GM19193 (cell line): ENCODE results near the gene DNAI1.

ENCODE experiments used
- POLR2A ChIP-seq: IDR thresholded peaks from 4 replicates; pipeline ENCODE4 v1.6.1; 2011; ENCODE audit not compliant: insufficient read depth, insufficient read length; ENCODE audit errors: extremely low read depth

The DNAI1 gene

GRCh38 chr9:34443533-34443932 lies 15.1 kb upstream of the DNAI1 start:
- TF ChIP-seq POLR2A, result no peak

DNA sequence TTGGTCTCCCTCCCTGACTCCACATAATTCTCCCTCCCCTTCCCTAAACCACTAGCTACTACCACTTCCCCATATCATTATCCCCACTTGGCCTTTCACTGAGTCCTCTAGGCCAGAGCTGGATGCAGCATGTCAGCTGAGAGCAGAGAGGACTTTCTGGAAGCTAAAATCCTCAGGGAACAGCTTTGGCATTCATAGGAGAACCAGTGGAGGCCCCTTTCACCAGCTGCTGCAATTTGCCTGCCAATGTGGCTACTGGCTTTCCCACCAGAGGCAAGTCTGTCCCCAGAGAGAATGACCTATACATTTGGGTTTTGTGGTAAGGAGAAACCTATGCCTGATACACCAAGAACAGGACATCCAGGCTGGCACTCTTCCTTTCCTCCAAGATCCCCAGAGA lies 14.6 kb upstream of the DNAI1 start:
- TF ChIP-seq POLR2A, result no peak

GRCh38 chr9:34446468-34446891 lies 12.1 kb upstream of the DNAI1 start:
- TF ChIP-seq POLR2A, result no peak

GRCh38 chr9:34446951-34447350 lies 11.7 kb upstream of the DNAI1 start:
- no peak for TF ChIP-seq POLR2A

- TF ChIP-seq POLR2A, result no peak
These were observed 8.0 kb upstream of the DNAI1 start for GRCh38 chr9:34450644-34451043.

DNA sequence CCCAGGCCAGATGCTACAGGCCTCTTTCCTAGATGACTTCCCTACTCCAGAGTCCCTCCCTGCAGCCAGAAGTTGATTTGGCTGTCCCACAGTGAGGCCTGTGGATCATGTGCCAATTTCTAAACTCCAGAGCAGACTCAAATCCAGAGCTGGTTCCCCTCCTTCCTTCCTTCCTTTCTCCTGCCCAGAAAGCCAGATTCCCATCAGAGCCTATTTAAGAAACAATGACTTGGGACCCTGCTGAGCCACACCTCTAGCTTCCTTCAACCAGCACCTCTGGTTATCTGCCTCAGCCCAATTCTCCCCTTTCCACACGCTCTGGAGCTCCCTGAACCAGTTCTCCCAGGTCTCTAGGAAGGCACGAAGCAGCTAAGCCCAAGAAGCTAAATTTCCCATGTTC lies 7.5 kb upstream of the DNAI1 start:
- TF ChIP-seq POLR2A, result no peak

DNA sequence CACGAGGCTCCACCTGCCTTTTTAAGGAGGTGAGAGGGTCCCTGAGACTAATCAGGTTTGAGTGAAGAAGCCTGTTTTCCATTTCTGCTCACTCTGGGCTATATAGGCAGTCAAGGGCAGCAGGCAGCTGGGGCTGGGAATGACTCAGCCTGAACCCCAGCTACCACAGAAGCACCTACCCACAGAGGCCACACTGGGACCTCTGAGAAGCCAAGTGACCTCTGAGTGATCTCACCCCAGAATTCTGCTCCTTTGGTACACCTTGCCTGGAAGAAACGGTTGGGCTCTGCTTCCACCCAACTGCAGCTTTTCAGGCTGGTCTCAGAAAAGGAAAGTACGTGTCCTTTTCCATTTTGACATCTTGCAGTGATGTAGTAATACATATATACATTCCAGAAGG lies 7.1 kb upstream of the DNAI1 start:
- TF ChIP-seq POLR2A, result no peak

DNA sequence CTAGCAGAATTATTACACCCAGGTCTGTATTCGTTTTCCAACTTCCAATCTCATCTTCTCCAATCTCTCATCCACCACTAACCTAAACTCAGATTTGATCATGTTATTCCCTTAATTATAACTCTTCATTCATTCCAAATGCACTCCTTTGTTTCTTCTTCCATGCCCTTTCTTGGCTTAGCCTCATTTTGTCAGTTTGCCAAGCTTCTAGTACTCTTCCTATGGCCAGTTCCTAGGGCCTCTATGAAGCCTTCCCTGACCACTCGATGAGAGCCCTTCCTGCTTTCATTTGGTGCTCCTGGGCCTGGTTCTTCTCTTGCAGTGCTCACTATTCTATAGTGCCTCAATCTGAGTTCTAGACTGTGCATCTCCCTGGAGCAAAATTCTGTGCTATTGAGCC lies 6.0 kb upstream of the DNAI1 start:
- no peak for TF ChIP-seq POLR2A

GRCh38 chr9:34454571-34455065 lies 4.0 kb upstream of the DNAI1 start:
- TF ChIP-seq POLR2A, result no peak

DNA sequence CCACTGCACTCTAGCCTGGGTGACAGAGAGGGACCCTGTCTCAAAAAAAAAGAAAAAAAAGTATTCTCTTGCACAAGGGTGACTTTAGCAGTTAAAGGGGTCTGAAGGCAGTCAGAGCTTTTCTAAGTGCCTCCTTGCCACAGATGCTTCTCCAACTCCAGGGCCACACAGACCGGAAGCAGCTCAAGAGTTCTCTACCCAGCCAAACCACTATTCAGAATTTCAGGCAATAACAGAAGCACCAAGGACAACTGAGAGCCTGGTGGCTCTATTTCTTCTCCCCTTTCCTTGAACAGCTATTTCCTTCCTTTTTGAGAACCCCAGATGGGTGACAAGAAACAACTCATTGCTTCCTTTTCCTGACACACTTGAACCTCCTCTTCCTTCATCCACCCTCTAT lies 2.5 kb upstream of the DNAI1 start:
- TF ChIP-seq POLR2A, result no peak

GRCh38 chr9:34456746-34457145 lies 1.9 kb upstream of the DNAI1 start:
- TF ChIP-seq POLR2A, result no peak

DNA sequence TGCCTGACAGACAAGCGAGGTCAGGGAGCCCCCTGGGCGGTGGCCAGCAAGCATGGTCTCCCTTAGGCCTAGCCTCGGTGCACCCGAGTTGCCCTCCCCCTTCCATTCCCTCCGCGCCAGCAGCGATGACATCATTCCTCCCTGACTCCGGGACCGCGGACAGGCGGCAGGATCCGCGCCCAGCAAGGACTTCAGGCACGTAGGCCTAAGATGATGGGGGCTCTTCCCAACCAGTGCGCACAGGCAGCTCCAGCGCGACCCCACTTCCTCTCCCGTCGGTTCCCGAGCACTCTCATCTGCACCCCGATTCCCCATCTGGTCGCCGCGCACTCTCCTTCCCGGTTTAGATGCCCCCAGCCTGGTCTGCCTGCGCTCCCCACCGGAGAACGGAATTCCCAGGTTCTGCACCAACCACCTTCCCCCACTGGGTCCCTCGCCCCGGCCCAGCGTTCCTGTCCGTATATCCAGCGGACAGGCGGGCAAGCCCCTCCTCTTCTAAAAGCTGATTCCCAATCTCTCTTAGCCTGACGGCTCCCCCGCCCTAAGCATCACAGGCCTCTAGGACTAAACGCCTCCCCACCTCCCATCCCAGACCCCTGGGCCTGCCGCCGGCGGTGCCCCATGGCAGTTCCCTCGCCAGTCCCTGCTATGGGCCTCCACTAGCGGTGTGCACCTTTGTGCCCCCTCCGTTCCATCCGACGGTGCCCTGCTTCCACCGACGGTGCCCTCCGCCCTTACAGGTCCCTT lies 1.2 kb upstream of the DNAI1 start:
- no peak for TF ChIP-seq POLR2A

- TF ChIP-seq POLR2A, result no peak
These were observed 345 bp downstream of the DNAI1 start for GRCh38 chr9:34458959-34459340.

DNA sequence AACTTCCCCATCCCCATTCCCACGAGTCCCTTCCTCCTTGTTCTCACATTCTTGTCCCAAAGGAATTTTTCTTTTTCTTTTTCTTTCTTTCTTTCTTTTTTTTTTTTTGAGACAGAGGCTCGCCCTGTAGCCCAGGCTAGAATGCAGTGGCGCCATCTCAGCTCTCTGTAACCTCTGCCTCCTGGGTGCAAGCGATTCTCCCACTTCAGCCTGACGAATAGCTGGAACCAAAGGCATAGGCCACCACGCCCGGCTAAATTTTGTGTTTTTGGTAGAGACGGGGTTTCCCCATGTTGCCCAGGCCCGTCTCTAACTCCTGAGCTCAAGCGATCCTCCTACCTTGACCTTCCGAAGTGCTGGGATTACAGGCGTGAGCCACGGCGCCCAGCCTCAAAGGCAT lies 751 bp downstream of the DNAI1 start:
- TF ChIP-seq POLR2A, result no peak

DNA sequence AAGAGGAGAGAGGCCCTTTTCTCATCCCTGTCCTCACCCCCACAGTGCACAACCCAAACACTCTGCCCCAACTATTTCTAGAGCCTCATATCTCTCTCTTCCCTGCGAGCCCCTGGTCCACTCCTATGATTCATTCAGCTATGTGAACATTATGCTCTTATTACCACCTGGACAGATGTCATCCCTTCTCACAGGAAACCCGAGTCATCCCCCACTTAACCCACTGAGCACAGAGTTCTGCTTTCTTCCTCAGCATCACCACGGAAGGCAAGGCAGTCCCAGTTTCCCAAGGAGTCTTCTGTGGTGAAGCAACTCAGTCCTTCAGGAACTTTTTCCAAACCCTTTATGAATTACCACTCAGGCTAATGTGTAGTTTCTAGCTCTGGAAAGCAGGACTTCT lies 1.3 kb downstream of the DNAI1 start:
- TF ChIP-seq POLR2A, result no peak

GRCh38 chr9:34463098-34463900 lies 4.7 kb downstream of the DNAI1 start:
- TF ChIP-seq POLR2A, result no peak
